K562 (cell line): ENCODE data around the gene NXF1. TPM values are rescaled to one million over a fixed set of nuclear protein-coding genes. Genes with fewer than 3 reads are reported as not detected.

ENCODE experiments used
- ATAC-seq: fragments of 200-7000 bp; cut with Tn5 transposase; 3 replicates; pipeline ENCODE4 v1.9.1; 2020; ENCODE audit warnings: moderate library complexity
- BruUV-seq: library from RNA; stranded (reverse); fragments of 400-500 nt; replicated peaks from 2 replicates; lab custom pipeline; 2021; lab: Mats Ljungman, UMichigan
- CTCF ChIA-PET: fragments of 300-600 bp; formaldehyde crosslinking; extraction: SDS; loops from one replicate; lab custom pipeline; 2021; ENCODE audit warnings: low intra/inter-chr PET ratio; lab: Yijun Ruan, JAX
- POLR2A ChIA-PET: fragments of 300-600, 350-650 bp; sonication (Branson Sonifier 250); formaldehyde crosslinking; extraction: SDS; loops from one replicate; lab custom pipeline; 2021; ENCODE audit warnings: antibody characterized with exemption, inconsistent platforms; lab: Yijun Ruan, JAX
- DNase-seq, 4 experiments: peaks; one replicate each; pipeline versions ENCODE4 v3.0.0 to v3.0.0-alpha.2; 2011 to 2018; ENCODE audit warnings: low spot score in 3 of 4, mixed read lengths in 3 of 4; ENCODE audit errors: extremely low read depth in 1 of 4
- FAIRE-seq: peaks from 2 replicates; lab custom pipeline; 2011; peaks lifted over from hg19 to GRCh38; lab: Jason Lieb, UNC
- H2AFZ ChIP-seq: 2 replicates; pipeline ENCODE4 v1.6.0; 2011; ENCODE audit warnings: low read depth, low read length, control low read depth, inconsistent platforms
- H3K27ac ChIP-seq: fragments of 200-600 bp; 3 replicates; pipeline ENCODE4 v1.8.0; 2011; ENCODE audit warnings: low read depth, mild to moderate bottlenecking, control low read depth, inconsistent platforms, low read length, moderate library complexity, mixed read lengths; ENCODE audit errors: extremely low read depth
- H3K27me3 ChIP-seq, 2 experiments: fragments of 300-600 bp in 1 of 2; 2 replicates in 1 of 2; 3 replicates in 1 of 2; pipeline versions ENCODE4 v1.6.0 to v1.8.0; 2011; ENCODE audit warnings: inconsistent platforms in 2 of 2, low read length in 2 of 2, mild to moderate bottlenecking in 1 of 2, mixed read lengths in 1 of 2, moderate library complexity in 1 of 2; ENCODE audit not compliant: control insufficient read depth in 2 of 2, insufficient read depth in 2 of 2
- H3K36me3 ChIP-seq: fragments of 300-600 bp; 3 replicates; pipeline ENCODE4 v1.8.0; 2011; ENCODE audit warnings: mild to moderate bottlenecking, low read length, inconsistent platforms; ENCODE audit not compliant: control insufficient read depth, insufficient read depth
- H3K4me1 ChIP-seq, 2 experiments: fragments of 200-600 bp in 1 of 2; replicated peaks in 1 of 2; 2 replicates in 1 of 2; 3 replicates in 1 of 2; pipeline versions ENCODE4 v1.5.1 to v1.8.0; 2011; ENCODE audit warnings: inconsistent platforms in 2 of 2, low read length in 2 of 2, mild to moderate bottlenecking in 1 of 2, mixed read lengths in 1 of 2, moderate library complexity in 1 of 2; ENCODE audit not compliant: control insufficient read depth in 2 of 2, insufficient read depth in 2 of 2
- H3K4me2 ChIP-seq: 2 replicates; pipeline ENCODE4 v1.6.1; 2011; ENCODE audit warnings: low read length, control low read depth, inconsistent platforms, mixed read lengths; ENCODE audit not compliant: insufficient read depth
- H3K4me3 ChIP-seq: fragments of 200-600 bp; sonication (generic), shearing (Covaris generic); 2 replicates; pipeline ENCODE4 v1.5.1; 2016; ENCODE audit warnings: control low read depth, inconsistent platforms
- H3K79me2 ChIP-seq: fragments of 200-600 bp; 3 replicates; pipeline ENCODE4 v1.8.0; 2011; ENCODE audit warnings: low read length, inconsistent platforms; ENCODE audit not compliant: control insufficient read depth, insufficient read depth
- H3K9ac ChIP-seq, 2 experiments: 2 replicates each; pipeline versions ENCODE4 v1.6.0 to v1.6.1; 2011; ENCODE audit warnings: low read depth in 2 of 2, low read length in 2 of 2, control low read depth in 1 of 2, inconsistent platforms in 1 of 2, mild to moderate bottlenecking in 1 of 2, mixed read lengths in 1 of 2; ENCODE audit not compliant: insufficient read depth in 1 of 2
- H3K9me1 ChIP-seq: one replicate; pipeline ENCODE4 v1.6.0; 2011; ENCODE audit warnings: inconsistent platforms, mild to moderate bottlenecking, low read length, moderate library complexity; ENCODE audit not compliant: control insufficient read depth, insufficient read depth
- H3K9me3 ChIP-seq: replicated peaks from 2 replicates; pipeline ENCODE4 v1.5.1; 2011; ENCODE audit warnings: low read depth, low read length, inconsistent platforms; ENCODE audit not compliant: control insufficient read depth, insufficient read depth
- H4K20me1 ChIP-seq: replicated peaks from 2 replicates; pipeline ENCODE4 v1.6.1; 2011; ENCODE audit warnings: low read length, inconsistent platforms, mixed read lengths; ENCODE audit not compliant: control insufficient read depth, insufficient read depth
- BACH1 ChIP-seq: fragments of 200-800 bp; sonication (Bioruptor generic); IDR thresholded peaks from 2 replicates; pipeline ENCODE4 v1.6.1; 2016; ENCODE audit warnings: missing genetic modification characterization, missing compliant biosample characterization
- BCL6 ChIP-seq: fragments of 250-450 bp; sonication (Bioruptor Pico); IDR thresholded peaks from 2 replicates; pipeline ENCODE4 v1.4.0; 2020
- EGR1 ChIP-seq: fragments of 450-650 bp; conservative IDR thresholded peaks from 2 replicates; pipeline ENCODE4 v1.6.1; 2017; ENCODE audit warnings: mild to moderate bottlenecking
- FOSL1 ChIP-seq: fragments of 200-800 bp; sonication (Bioruptor generic); conservative IDR thresholded peaks from 2 replicates; pipeline ENCODE4 v1.6.1; 2016; ENCODE audit warnings: missing genetic modification characterization, missing compliant biosample characterization
- JUNB ChIP-seq: fragments of 450-650 bp; formaldehyde crosslinking; conservative IDR thresholded peaks from 2 replicates; pipeline ENCODE4 v1.4.0; 2020; ENCODE audit warnings: mild to moderate bottlenecking
- L3MBTL2 ChIP-seq: fragments of 450-650 bp; IDR thresholded peaks from 2 replicates; pipeline ENCODE4 v1.6.1; 2016; ENCODE audit warnings: mild to moderate bottlenecking, moderate library complexity
- PHF8 ChIP-seq: fragments of 200-600 bp; sonication (generic); IDR thresholded peaks from 2 replicates; pipeline ENCODE4 v1.6.1; 2012; ENCODE audit warnings: mixed run types, mild to moderate bottlenecking, inconsistent platforms, low read length, moderate library complexity, borderline replicate concordance
- POLR2B ChIP-seq: fragments of 450-650 bp; IDR thresholded peaks from 2 replicates; pipeline ENCODE4 v1.6.1; 2018; ENCODE audit warnings: low read depth; ENCODE audit not compliant: partially characterized antibody
- RBBP5 ChIP-seq: fragments of 200-600 bp; sonication (generic); IDR thresholded peaks from 2 replicates; pipeline ENCODE4 v1.6.1; 2012; ENCODE audit warnings: borderline replicate concordance, mild to moderate bottlenecking, low read length, control low read depth, inconsistent platforms; ENCODE audit not compliant: insufficient read depth, poor library complexity, severe bottlenecking
- SAP30 ChIP-seq: fragments of 200-600 bp; sonication (generic); IDR thresholded peaks from 2 replicates; pipeline ENCODE4 v1.6.1; 2012; ENCODE audit warnings: borderline replicate concordance, low read depth, mild to moderate bottlenecking, moderate library complexity, low read length, control low read depth, inconsistent platforms; ENCODE audit not compliant: insufficient read depth, poor library complexity, severe bottlenecking
- SRF ChIP-seq, 2 experiments: fragments of 250-450, 450-650 bp in 1 of 2; sonication (Bioruptor Pico) in 1 of 2; sonication (generic) in 1 of 2; formaldehyde crosslinking; IDR thresholded peaks; 2 replicates each; pipeline versions ENCODE4 v1.5.0 to v1.5.1; 2020 to 2022; ENCODE audit warnings: mild to moderate bottlenecking in 1 of 2, missing genetic modification reagents in 1 of 2
- TCF3 ChIP-seq: sonication (generic); formaldehyde crosslinking; IDR thresholded peaks from 2 replicates; pipeline ENCODE4 v1.4.0; 2020; ENCODE audit warnings: mild to moderate bottlenecking, missing genetic modification reagents
- TEAD1 ChIP-seq, 2 experiments: fragments of 450-650 bp in 1 of 2; sonication (generic) in 1 of 2; formaldehyde crosslinking; IDR thresholded peaks; 2 replicates each; pipeline versions ENCODE4 v1.4.0 to v1.8.0; 2020 to 2022; ENCODE audit warnings: mild to moderate bottlenecking in 2 of 2, missing genetic modification reagents in 1 of 2
- ZNF324 ChIP-seq: fragments of 250-450 bp; sonication (Bioruptor Pico); IDR thresholded peaks from 2 replicates; pipeline ENCODE4 v1.4.0; 2020; ENCODE audit warnings: mild to moderate bottlenecking
- WGBS: fragments of 100-300 bp; shearing (Covaris generic); methylation state at CpG from one replicate; pipeline ENCODE4 v1.1.6; 2016; ENCODE audit warnings: low coverage, mixed read lengths; ENCODE audit not compliant: insufficient coverage; ENCODE audit errors: missing lambda C conversion rate; 5-methylcytosine and 5-hydroxymethylcytosine counted together
- in situ Hi-C: fragments of 300-500 bp; cut with MboI; formaldehyde crosslinking; loops from 4 replicates; pipeline ENCODE4 v1.15.0; 2018; ENCODE audit warnings: inconsistent platforms, mixed read lengths
- intact Hi-C: fragments of 100-400 bp; cut with micrococcal nuclease; formaldehyde crosslinking; loops from 2 replicates; pipeline ENCODE4 v1.14.2; 2022
- polyA plus RNA-seq, 8 experiments: library from polyadenylated mRNA; depleted of rRNA in 4 of 8; stranded (reverse) in 5 of 8; unstranded in 3 of 8; fragments of >200 nt; fragmentation: Nextera tagmentation in 2 of 8; fragmentation: Illumina TruSeq in 1 of 8; extraction: Ambion mirVana in 2 of 8; extraction: Trizol in 1 of 8; gene quantifications; 2 replicates each; pipeline versions ENCODE4 v1.2.1 to v1.2.3, GENCODE V29; 2011 to 2014; ENCODE audit warnings: inconsistent platforms in 1 of 8, missing spikeins in 1 of 8
- total RNA-seq, 7 experiments: library from RNA; depleted of rRNA in 6 of 7; stranded (reverse); fragments of >200 nt in 6 of 7; fragmentation: Illumina TruSeq in 2 of 7; extraction: Trizol in 2 of 7; gene quantifications; 2 replicates each; pipeline versions ENCODE4 v1.2.1 to v1.2.3, GENCODE V29; 2011 to 2021; ENCODE audit warnings: low replicate concordance in 1 of 7
- TF ChIP-seq, protein P1 (sequence below): fragments of 450-650 bp; IDR thresholded peaks from 2 replicates; pipeline ENCODE4 v1.6.1; 2018; ENCODE audit not compliant: partially characterized antibody
- TF ChIP-seq, protein P2 (sequence below): sonication (generic); formaldehyde crosslinking; IDR thresholded peaks from 2 replicates; pipeline ENCODE4 v1.9.0; 2022; ENCODE audit warnings: mild to moderate bottlenecking, missing genetic modification reagents

NXF1 gene
- total and polyA plus RNA-seq, 9 of the 15 experiments (the other 6 are each of a cell fraction or from before 2014, with no cell fraction given), result 18.1 to 98.3 (median 35.8) TPM

DNA sequence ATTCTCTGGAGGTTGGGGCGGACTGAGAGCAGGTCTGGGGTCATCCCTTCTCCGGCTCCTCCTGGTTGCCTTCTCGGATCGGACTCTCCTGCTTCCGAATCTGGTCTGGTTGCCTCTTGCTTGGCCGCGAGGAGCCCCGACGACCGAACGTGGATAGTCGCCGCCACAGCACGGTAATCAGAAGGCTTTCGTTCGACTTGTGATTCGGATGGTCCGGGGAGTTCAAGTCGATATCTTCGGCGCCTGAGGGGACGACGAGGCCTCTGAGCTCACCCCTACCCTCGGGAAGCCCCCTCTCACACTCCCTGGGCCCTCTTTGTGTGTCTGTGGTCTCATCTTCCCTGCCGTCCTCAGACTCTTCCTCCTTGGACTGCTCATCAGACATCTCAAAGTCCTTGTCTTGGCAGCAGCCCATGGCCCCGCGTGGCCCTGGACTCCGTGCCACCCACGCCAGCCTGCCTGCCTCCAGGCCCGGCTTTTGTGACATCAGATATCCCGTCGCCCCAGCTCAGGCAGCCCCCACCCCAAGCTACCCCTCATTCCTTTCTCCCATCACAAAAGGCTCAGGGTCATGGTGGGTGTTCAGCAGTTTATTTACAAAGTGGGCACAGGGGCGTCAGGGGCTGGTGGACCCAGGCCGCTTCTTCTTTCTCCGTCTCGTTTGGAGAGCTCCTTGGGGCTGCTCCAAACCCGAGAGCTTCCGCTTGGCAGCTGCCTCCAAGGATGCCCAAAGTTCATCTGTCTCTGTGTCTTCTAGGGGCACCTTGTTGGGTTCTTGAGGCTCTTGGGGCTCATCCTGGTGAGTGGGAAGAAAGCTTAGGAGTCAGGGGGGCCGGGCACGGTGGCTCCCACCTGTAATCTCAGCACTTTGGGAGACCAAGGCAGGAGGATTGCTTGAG, 27.3 kb upstream of the NXF1 start, which contains the start of gene TEX54:
Gene TEX54, minus strand, starts transcription at position 506 of the 899 bp plus-strand sequence.
- CTCF ChIA-PET, result no interaction called here
- H2AFZ ChIP-seq, result peak within 1 kb of the TSS; percentile 96
- H3K27me3 ChIP-seq, result no peaks in the 10 kb centered on the region
- 24% methylated on average over 40 of the region's 40 CpGs for WGBS
- peaks cover 58% of the 10 kb centered on the region for H3K79me2 ChIP-seq
- peak; percentile 37 for ATAC-seq
- intact Hi-C loops, result loop anchor here (2.0 kb wide), 1 partner anchor 46 kb away; the partner anchor contains the start of gene TMEM179B
- H3K9me1 ChIP-seq, result no peaks in the 10 kb centered on the region
- H3K27ac ChIP-seq, result peak within 1 kb of the TSS; percentile 98
- BruUV-seq, result TSS peak; percentile 93
- peak in 1 of 4 experiments; percentile 14 for DNase-seq
- in situ Hi-C loops, result no loop called here
- FAIRE-seq, result no peak
- H3K4me1 ChIP-seq, result peaks cover 8 to 17% of the 10 kb centered on the region in 2 experiments; a peak in 4 of 5 replicates
- H4K20me1 ChIP-seq, result peaks cover 5% of the 10 kb centered on the region; the same call in 1 of the 2 replicates
- H3K9me3 ChIP-seq, result no peaks in the 10 kb centered on the region
- peak within 1 kb of the TSS; percentile 94 for H3K4me3 ChIP-seq
- peaks cover 63% of the 10 kb centered on the region for H3K36me3 ChIP-seq
- peak within 1 kb of the TSS; percentile 86 to 96 for H3K9ac ChIP-seq
- POLR2A ChIA-PET, result interaction anchor here (0.5 to 4.4 kb wide), 20 partner anchors 8 to 158 kb away, joined by 3 to 97 read pairs (median 8); partner anchors contain the start of genes POLR2G, SLC3A2, WDR74 and ZBTB3
- H3K4me2 ChIP-seq, result peak within 1 kb of the TSS; percentile 98
- TF ChIP-seq, protein P1, sequence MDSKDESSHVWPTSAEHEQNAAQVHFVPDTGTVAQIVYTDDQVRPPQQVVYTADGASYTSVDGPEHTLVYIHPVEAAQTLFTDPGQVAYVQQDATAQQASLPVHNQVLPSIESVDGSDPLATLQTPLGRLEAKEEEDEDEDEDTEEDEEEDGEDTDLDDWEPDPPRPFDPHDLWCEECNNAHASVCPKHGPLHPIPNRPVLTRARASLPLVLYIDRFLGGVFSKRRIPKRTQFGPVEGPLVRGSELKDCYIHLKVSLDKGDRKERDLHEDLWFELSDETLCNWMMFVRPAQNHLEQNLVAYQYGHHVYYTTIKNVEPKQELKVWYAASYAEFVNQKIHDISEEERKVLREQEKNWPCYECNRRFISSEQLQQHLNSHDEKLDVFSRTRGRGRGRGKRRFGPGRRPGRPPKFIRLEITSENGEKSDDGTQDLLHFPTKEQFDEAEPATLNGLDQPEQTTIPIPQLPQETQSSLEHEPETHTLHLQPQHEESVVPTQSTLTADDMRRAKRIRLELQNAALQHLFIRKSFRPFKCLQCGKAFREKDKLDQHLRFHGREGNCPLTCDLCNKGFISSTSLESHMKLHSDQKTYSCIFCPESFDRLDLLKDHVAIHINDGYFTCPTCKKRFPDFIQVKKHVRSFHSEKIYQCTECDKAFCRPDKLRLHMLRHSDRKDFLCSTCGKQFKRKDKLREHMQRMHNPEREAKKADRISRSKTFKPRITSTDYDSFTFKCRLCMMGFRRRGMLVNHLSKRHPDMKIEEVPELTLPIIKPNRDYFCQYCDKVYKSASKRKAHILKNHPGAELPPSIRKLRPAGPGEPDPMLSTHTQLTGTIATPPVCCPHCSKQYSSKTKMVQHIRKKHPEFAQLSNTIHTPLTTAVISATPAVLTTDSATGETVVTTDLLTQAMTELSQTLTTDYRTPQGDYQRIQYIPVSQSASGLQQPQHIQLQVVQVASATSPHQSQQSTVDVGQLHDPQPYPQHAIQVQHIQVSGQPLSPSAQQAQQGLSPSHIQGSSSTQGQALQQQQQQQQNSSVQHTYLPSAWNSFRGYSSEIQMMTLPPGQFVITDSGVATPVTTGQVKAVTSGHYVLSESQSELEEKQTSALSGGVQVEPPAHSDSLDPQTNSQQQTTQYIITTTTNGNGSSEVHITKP, result peak; percentile 47
- TF ChIP-seq FOSL1 (tag) (0 out of 2 replicates have a peak, but pooled peaks have one; percentile 12), EGR1 (peak; percentile 38; the same call in 1 of the 2 replicates), TEAD1 (CRISPR knock-in tag; IDR thresholded peaks at IDR 0.05) (peak in 1 of 2 experiments; percentile 70; a peak in 1 of 4 replicates), RBBP5 (peak; percentile 69), PHF8 (peak; percentile 68; the same call in 1 of the 2 replicates), JUNB (no peak), POLR2B (peak; percentile 33), SAP30 (peak; percentile 49), ZNF324 (no peak), BACH1 (tag) (no peak), TCF3 (0 out of 2 replicates have a peak, but pooled peaks have one; percentile 3), L3MBTL2 (peak; percentile 50; the same call in 1 of the 2 replicates), SRF (CRISPR knock-in tag; IDR thresholded peaks at IDR 0.05) (peak in 1 of 2 experiments; percentile 51; a peak in 1 of 4 replicates), BCL6 (CRISPR knock-in tag) (no peak)
- TF ChIP-seq, protein P2, sequence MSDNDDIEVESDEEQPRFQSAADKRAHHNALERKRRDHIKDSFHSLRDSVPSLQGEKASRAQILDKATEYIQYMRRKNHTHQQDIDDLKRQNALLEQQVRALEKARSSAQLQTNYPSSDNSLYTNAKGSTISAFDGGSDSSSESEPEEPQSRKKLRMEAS, result peak; percentile 72
